HG02970 (cell line): Measurements from ENCODE around the gene HIP1.
"Not testable (repeated sequence)": the region's sequence is repeated elsewhere in the genome, so short reads cannot be mapped to it uniquely, and the experiment has no call there.

Experiments used
- ATAC-seq: cut with Tn5 transposase; IDR thresholded peaks from one replicate; pipeline ENCODE4 v1.9.1; 2021; ENCODE audit warnings: mild to moderate bottlenecking, moderate library complexity, moderate number of reproducible peaks; ENCODE audit not compliant: unreplicated experiment, low FRiP score

The HIP1 gene

DNA sequence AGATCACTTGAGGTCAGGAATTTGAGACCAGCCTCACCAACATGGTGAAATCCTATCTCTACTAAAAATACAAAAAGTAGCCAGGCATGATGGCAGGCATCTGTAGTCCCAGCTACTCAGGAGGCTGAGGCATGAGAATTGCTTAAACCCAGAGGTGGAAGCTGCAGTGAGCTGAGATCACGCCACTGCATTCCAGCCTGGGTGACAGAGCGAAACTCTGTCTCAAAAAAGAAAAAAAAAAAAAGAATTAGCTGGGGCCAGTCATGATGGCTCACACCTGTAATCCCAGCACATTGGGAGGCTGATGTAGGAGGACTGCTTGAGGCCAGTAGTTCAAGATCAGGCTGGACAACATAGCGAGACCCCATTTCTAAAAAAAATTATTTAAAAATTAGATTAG is 21.0 kb downstream of the HIP1 start:
- ATAC-seq, result not testable (repeated sequence)

GRCh38 chr7:75716992-75717626 is 21.6 kb downstream of the HIP1 start:
- ATAC-seq, result no peak

DNA sequence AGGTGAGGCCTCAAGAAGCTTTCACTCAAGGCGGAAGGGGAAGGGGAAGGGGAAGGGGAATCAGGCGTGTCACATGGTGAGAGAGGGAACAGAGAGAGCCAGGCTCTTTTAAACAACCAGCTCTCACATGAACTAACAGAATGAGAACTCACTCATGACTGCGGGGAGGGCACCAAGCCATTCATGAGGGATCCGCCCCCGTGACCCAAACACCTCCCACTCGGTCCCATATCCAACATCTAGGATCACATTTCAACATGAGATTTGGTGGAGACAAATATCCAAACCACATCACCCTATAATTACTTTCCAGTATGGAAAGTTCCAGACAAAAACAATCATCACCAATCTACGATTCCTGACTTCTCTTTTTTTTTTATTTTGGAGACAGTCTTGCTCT is 22.9 kb downstream of the HIP1 start:
- ATAC-seq, result no peak

DNA sequence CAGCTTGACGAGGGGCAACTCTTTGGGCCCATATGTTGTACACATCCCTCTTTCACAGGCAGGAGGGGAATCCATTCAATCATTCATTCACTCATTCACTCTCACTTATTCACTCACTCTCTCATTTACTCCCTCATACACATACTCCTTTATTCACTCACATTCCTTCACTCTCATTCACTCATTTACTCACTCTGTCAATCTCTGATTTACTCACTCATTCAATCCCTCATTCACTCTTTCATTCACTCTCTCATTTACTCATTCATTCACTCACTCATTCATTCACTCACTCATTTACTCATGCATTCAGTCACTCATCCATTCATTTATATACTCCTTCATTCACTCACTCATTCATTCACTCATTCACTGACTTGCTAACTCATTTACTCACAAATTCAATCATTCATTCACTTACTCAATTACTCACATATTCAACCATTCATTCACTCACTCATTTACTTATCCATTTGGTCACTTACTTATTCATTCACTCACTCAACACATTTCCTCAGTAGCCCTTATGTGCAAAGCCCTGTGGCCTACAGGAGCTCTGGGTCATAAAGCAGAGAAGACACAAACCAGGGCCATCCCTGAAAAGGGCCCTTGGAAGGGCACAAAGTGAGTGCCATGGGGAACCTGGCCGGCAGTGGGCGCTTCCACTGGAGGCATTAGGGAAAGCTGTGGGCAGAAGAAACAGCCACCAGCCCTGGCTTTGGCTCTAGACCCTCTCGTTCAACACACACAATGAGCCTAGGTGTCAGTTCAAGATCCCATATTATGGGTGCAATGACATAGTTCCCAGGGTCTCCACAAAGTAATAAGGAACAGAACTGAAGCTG is 26.0 kb downstream of the HIP1 start:
- ATAC-seq, result no peak

DNA sequence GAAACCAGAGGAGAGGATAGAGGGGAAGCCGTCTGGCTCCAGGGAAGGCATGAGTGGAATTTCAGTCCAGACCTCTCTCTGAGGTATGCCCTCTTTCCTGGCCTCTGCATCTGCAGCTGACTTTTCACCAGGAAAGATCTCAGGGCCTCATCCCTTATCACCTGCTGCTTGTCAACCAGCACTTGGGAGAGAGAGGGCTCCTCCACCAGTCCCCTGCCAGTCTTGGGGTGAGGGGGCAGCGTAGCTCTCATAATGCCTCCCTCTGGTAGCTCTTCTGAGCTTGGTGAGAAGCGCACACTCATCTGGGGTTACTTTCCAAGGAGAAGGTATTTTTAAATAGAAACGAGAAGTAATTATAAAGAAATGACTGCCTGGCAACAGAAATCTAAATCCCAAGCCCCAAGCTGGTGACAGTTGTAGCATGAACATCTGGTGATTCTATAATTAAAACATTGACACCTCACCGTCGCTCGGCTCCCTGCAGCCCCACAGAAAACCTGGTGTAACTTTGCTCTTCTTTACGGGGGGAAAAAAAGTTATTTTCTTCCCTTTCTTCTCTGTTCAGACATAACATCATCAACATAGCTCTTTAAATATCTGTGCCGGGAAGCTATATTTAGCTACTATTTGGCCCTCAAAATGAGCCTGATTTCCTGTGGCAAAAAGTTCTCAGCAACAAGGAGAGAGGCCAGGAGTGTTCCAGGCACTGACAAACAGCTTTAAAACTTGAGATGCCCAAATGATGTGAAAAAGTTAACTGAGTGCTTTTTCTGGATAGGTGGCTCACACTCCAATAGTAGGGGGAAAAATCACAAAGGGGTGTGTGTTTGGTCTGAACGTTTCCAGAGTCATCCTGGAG is 26.9 kb downstream of the HIP1 start:
- no peak for ATAC-seq

DNA sequence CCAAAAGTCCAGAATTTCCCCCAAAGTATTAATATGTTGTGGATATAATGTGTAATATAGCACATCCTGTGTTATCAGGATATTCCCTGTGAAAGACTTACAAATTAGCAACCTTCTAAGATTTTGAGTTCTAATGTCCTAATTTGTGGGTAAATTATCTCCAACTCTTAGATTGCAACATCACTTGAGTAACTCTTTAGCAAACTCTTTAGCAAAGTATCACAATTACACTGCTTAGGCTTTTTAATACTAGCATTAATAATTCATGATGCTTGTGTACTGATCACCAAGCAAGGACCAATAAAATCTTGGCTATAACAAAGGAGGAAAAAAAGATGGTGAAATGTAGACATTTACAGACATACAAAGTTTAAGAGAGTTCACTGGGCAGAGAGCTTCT is 27.7 kb downstream of the HIP1 start:
- ATAC-seq, result no peak

GRCh38 chr7:75704928-75705327 is 33.8 kb downstream of the HIP1 start:
- no peak for ATAC-seq

DNA sequence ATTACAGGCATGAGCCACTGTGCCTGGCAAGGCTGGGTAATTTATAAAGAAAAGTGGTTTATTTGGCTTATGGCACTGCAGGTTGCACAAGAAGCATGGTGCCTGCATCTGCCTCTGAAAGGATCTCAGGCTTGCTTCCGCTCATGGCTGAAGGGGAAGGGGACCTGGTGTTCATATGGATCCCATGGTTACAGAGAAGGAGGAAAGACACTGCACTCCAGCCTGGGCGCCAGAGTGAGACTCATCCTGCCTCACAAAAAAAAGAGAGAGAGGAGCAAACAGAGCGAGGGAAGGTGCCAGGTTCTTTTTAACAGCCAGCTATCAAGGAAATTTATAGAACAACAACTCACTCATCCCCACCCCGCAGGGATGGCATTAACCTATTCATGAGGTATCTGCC is 36.2 kb downstream of the HIP1 start:
- no peak for ATAC-seq

DNA sequence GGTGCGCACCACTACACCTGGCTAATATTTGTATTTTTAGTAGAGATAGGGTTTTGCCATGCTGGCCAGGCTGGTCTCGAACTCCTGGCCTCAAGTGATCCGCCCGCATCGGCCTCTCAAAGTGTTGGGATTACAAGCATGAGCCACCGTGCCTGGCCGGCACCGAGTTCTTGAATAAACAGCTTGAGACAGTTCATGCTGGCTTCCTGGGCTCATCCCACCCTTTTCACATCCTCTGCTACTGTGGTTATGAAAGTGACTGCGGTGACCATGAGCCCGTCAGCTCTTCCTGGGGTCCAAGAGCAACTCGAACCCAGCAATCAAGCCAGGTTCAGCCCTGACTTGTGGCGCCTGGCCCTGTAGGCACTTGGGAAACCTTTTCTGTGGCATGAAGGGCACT is 38.7 kb downstream of the HIP1 start:
- ATAC-seq, result no peak

GRCh38 chr7:75698358-75698757 is 40.4 kb downstream of the HIP1 start:
- no peak for ATAC-seq

GRCh38 chr7:75696263-75697037 is 42.3 kb downstream of the HIP1 start:
- ATAC-seq, result no peak

DNA sequence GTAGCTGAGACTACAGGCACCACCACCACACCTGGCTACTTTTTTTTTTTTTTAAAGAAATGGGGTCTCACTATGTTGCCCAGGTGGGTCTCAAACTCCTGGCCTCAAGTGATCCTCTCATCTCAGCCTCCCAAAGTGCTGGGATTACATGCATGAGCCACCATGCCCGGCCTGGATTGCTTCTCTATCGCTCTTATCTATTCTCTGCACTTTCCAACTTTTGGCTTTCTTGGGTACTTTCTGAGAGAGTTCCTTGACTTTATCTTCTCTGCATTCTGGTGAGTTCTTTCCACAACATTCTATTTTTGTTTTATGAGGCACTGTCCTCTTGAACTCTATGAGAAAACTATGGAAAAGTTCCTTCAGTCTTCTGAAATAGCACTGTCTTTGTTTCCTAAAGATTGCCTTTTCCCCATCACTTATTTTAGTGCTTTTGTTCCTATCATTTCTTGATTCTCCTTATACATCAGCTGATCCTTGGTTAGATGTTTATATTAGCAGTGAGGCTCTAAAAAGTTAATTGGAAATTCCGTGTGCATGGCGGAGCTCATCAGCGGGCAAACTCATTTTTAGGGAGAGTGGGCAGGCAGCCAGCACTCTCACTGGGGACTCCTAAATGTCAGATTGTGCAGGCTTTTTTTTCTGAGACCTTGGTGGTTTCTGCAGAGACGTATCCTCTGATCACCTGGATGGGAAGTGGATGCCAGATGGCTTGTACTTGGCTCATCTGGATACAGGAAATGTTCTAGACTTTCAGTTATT is 43.9 kb downstream of the HIP1 start:
- ATAC-seq, result no peak

DNA sequence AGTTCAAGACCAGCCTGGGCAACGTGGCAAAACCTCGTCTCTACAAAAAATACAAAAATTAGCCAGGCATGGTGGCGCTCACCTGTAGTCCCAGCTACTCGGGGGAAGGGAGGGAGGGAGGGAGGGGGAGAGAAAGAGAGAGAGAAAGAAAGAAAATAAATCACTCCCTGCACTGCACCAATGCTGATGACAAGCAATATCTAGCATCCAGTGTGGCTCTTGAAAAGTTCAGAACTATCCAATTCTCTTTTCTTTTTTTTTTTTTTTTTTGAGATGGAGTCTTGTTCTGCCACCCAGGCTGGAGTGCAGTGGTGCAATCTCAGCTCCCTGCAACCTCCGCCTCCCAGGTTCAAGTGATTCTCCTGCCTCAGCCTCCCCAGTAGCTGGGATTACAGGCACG is 45.1 kb downstream of the HIP1 start:
- ATAC-seq, result not testable (repeated sequence)

DNA sequence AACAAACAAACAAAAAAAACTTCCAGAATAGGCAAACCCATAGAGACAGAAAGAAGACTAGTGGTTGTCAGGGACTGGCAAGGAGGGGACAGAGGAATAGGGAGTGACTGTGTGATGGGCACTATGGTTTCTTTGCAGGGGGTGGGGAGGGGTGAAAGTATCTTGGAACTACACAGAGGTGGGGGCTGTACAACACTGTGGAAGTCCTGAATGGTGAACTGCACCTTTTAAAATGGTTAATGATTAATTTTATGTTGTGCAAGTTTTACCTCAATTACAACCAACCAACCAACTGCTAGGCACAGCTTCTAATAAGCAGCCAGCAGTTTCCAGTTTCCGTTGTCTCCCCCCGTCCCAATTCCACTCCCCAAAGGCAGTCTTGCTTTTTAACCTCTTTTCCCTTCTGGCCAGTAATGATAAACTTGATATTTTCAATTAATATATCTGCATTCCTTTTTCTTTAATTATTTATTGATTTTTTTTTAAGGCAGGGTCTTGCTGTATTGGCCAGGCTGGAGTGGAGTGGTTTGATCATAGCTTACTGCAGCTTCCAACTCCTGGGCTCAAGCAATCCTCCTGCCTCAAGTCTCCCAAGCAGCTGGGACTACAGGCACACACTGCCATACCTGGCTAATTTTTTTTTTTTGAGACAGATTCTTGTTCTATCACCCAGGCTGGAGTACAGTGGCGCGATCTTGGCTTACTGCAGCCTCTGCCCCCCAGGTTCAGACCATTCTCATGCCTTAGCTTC is 46.8 kb downstream of the HIP1 start:
- ATAC-seq, result no peak

GRCh38 chr7:75690121-75690523 is 48.6 kb downstream of the HIP1 start:
- no peak for ATAC-seq

DNA sequence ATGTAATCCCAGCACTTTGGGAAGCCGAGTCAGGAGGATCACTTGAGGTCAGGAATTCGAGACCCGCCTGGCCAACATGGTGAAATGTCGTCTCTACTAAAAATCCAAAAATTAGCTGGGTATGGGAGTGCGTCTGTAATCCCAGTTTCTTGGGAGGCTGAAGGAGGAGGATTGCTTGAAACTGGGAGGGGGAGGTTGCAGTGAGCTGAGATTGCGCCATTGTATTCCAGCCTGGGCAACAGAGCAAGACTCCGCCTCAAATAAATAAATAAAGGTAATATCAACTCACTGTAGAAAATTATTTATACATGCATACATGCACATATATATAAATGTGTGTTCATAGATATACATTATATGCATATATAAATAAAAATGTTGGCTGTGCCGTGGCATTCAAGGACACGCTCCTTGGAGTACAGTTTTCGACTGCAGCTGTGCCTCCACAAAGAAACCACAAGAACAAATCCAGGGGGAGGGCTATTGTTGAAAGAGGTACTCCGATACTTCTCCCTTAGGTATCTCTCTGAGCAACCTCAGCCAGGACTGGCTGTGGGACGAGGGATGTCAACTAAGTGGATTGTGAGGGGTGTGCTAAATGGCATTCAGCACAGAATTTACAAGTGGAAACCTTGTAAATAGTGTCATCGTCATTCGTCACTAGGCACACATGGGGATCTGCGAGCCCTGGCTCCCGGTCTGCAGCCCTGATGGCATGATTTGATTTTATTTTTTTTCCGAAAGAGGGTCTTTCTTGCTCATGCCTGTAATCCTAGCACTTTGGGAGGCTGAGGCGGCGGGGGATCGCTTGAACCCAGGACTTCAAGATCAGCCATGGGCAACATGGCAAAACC is 49.3 kb downstream of the HIP1 start:
- ATAC-seq, result no peak

- no peak for ATAC-seq
Measured at GRCh38 chr7:75688200-75689136, 50.3 kb downstream of the HIP1 start.
